Spleen (tissue), 11 donors: ENCODE measurements around the gene NAA16. TPM values are rescaled to one million over a fixed set of nuclear protein-coding genes. Genes with fewer than 3 reads are reported as not detected.
A peak's percentile ranks its signal among the peaks of the same experiment; 100 is the strongest.
"Not testable (repeated sequence)": the region's sequence is repeated elsewhere in the genome, so short reads cannot be mapped to it uniquely, and the experiment has no call there.

Experiments
- DNase-seq: peaks from one replicate; pipeline ENCODE4 v3.0.0-alpha.2; 2020
- H3K27ac ChIP-seq, 8 donors: fragments of 200-600 bp; sonication (generic) in 7 of 8; 1 replicate in 4 of 8; 2 replicates in 4 of 8; pipeline versions ENCODE4 v1.5.0 to v1.8.0; 2016 to 2021; ENCODE audit warnings: inconsistent platforms in 4 of 8, mild to moderate bottlenecking in 4 of 8, moderate library complexity in 1 of 8
- H3K27me3 ChIP-seq, 7 donors: fragments of 200-600 bp; sonication (generic) in 6 of 7; replicated peaks in 1 of 7; 1 replicate in 4 of 7; 2 replicates in 3 of 7; pipeline versions ENCODE4 v1.5.0 to v1.8.0; 2016 to 2021; ENCODE audit warnings: inconsistent platforms in 3 of 7, mild to moderate bottlenecking in 1 of 7
- H3K36me3 ChIP-seq, 6 donors: fragments of 200-600 bp; sonication (generic) in 5 of 6; 1 replicate in 4 of 6; 2 replicates in 2 of 6; pipeline versions ENCODE4 v1.5.0 to v1.8.0; 2016 to 2021; ENCODE audit warnings: inconsistent platforms in 2 of 6
- H3K4me1 ChIP-seq, 6 donors: fragments of 200-600 bp; sonication (generic) in 5 of 6; 1 replicate in 3 of 6; 2 replicates in 3 of 6; pipeline versions ENCODE4 v1.5.0 to v1.8.0; 2016 to 2021; ENCODE audit warnings: inconsistent platforms in 3 of 6
- H3K4me3 ChIP-seq, 8 donors: fragments of 200-600 bp; sonication (generic) in 7 of 8; 1 replicate in 4 of 8; 2 replicates in 4 of 8; pipeline versions ENCODE4 v1.5.0 to v1.8.0; 2016 to 2021; ENCODE audit warnings: inconsistent platforms in 4 of 8, mild to moderate bottlenecking in 4 of 8, moderate library complexity in 2 of 8
- H3K9me3 ChIP-seq, 8 donors: fragments of 200-600 bp; sonication (generic) in 7 of 8; 1 replicate in 4 of 8; 2 replicates in 4 of 8; pipeline versions ENCODE4 v1.5.0 to v1.8.0; 2016 to 2021; ENCODE audit warnings: inconsistent platforms in 4 of 8
- CTCF ChIP-seq, 11 experiments: fragments of 200-600 bp in 7 of 11; fragments of 450-650 bp in 4 of 11; sonication (generic) in 4 of 11; IDR thresholded peaks in 8 of 11; conservative IDR thresholded peaks in 3 of 11; 1 replicate in 7 of 11; 2 replicates in 4 of 11; pipeline versions ENCODE4 v1.4.0 to v1.8.0; 2016 to 2021; ENCODE audit warnings: antibody characterized with exemption in 11 of 11, inconsistent platforms in 4 of 11, mild to moderate bottlenecking in 1 of 11
- POLR2A ChIP-seq, 3 donors: fragments of 450-650 bp; IDR thresholded peaks; one replicate each; pipeline ENCODE4 v1.5.1; 2017; ENCODE audit warnings: antibody characterized with exemption in 3 of 3, mild to moderate bottlenecking in 1 of 3
- POLR2AphosphoS5 ChIP-seq, 3 donors: sonication (generic); formaldehyde crosslinking; IDR thresholded peaks; one replicate each; pipeline ENCODE4 v1.5.1; 2017; ENCODE audit warnings: antibody characterized with exemption in 3 of 3
- WGBS, 5 donors: extraction: QIAGEN DNeasy Blood & Tissue Kit in 3 of 5; methylation state at CpG; one replicate each; pipeline versions ENCODE4 v1.1.5 to v1.1.7; 2013 to 2018; 5-methylcytosine and 5-hydroxymethylcytosine counted together
- intact Hi-C: fragments of 100-400 bp; cut with DNase I; formaldehyde crosslinking; loops from one replicate; pipeline ENCODE4 v1.15.0; 2023; ENCODE audit warnings: low total_unique reads
- polyA plus RNA-seq, 3 donors: library from polyadenylated mRNA; stranded (reverse); fragments of 200-250 nt; gene quantifications; one replicate each; pipeline ENCODE4 v1.2.1, GENCODE V29; 2013
- total RNA-seq, 7 donors: library from RNA; depleted of rRNA in 3 of 7; stranded (reverse); fragments of >200 nt in 3 of 7; fragmentation: NEBNext Ultra II Directional in 4 of 7; extraction: Animal tissue kit (Norgen Biotek cat#: 25700) in 4 of 7; gene quantifications; one replicate each; pipeline versions ENCODE4 v1.1.0 to v1.2.1, GENCODE V29; 2016 to 2021
- donor health status: healthy with polysubstance abuse.
- donor health status: DM: no; HTN: no; CAD: no; lungs with moderate emphysema.
- donor health status: DM: no; HTN: no; CAD: no.
- donor health status: Bipolar disorder and iron deficiency.
- donor health status: healthy.
- donor health status: DM: no; HTN: no; CAD: no.
- donor health status: DM: yes; HTN: yes; CAD: no.

Gene NAA16
- total and polyA plus RNA-seq, 10 donors, result 8.1 to 45.3 (median 26.9) TPM

DNA sequence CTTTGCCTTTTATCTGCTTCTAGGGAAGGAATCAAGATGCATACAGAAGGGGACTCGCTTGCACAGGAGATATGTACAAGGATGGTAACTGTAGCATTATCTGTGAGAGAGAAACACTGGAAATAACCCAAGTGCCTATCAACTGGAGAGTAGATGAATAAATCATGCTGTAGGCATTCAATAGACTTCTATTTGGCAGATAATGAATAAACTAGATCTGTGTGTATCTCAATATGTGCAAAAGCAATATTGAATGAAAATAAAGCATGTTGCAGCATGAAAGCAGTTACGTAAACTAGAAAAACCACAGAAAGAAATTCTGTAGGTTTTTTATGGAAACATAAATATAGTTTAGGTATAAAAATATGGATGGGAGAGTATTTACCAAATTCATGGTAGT lies 107.7 kb downstream of the NAA16 start:
- Histone ChIP-seq H3K27me3 (no peaks in the 10 kb centered on the region), H3K4me1 (no peaks in the 10 kb centered on the region), H3K36me3 (no peaks in the 10 kb centered on the region), H3K4me3 (no peak overlapping the region), H3K9me3 (no peaks in the 10 kb centered on the region), H3K27ac (no peak overlapping the region)
- 83 to 97% (median 90%) methylated on average over 2 of the region's 2 CpGs for WGBS, 5 donors
- TF ChIP-seq POLR2A (IDR thresholded peaks at IDR 0.05) (no peak), POLR2AphosphoS5 (IDR thresholded peaks at IDR 0.05) (no peak), CTCF (IDR thresholded peaks at IDR 0.05 in 8 of 11, conservative IDR thresholded peaks at IDR 0.05 in 3 of 11) (no peak)
- DNase-seq, result no peak
- intact Hi-C loops, result loop anchor here (10.0 kb wide), 1 partner anchor 236 kb away; no protein-coding TSS in a partner anchor

DNA sequence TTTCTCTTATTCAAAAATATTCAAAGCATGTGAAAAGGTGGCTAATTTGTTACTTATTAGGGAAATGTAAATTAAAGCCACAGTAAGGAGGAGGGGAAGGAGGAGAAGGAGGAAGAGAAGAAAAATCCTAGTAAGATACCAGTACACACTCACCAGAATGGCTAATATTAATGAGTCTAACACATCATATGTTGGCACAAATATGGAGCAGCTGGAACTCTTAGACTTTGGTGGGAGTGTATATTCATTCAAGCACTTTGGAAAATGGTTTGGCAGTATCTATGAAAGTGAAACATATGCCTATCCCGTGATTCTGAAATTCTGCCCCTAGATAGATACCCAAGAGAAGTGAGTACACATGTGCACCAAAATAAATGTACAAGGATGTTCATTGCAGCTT lies 108.1 kb downstream of the NAA16 start:
- H3K27ac ChIP-seq, result no peak overlapping the region
- TF ChIP-seq POLR2A (IDR thresholded peaks at IDR 0.05) (no peak), POLR2AphosphoS5 (IDR thresholded peaks at IDR 0.05) (no peak), CTCF (IDR thresholded peaks at IDR 0.05 in 8 of 11, conservative IDR thresholded peaks at IDR 0.05 in 3 of 11) (no peak)
- no peaks in the 10 kb centered on the region for H3K9me3 ChIP-seq
- WGBS, 5 donors, result 56 to 81% (median 69%) methylated on average over 1 of the region's 1 CpG
- no peaks in the 10 kb centered on the region for H3K36me3 ChIP-seq
- DNase-seq, result no peak
- H3K4me3 ChIP-seq, result no peak overlapping the region
- intact Hi-C loops, result loop anchor here (10.0 kb wide), 1 partner anchor 236 kb away; no protein-coding TSS in a partner anchor
- no peaks in the 10 kb centered on the region for H3K27me3 ChIP-seq
- H3K4me1 ChIP-seq, result no peaks in the 10 kb centered on the region

DNA sequence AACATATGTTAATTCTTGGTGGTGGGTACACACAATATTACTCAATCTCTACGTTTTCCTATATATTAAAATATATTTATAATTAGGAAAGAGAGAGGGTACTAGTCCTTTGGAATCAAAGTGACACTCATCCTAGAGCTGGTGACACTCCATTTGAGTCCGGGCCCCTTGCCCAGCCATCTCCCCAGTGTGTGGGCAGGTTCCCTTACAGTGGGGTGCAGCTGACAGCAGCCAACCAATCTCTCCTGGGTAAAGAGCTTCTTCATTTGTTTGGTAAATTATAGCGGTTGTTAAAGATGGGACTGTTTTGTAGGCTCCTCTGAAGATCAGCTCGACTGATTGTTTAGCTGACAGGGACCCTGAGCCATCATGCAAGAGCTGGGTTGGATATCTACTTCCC lies 109.1 kb downstream of the NAA16 start:
- TF ChIP-seq CTCF (IDR thresholded peaks at IDR 0.05 in 8 of 11, conservative IDR thresholded peaks at IDR 0.05 in 3 of 11), result no peak
- no peak for TF ChIP-seq POLR2AphosphoS5 (IDR thresholded peaks at IDR 0.05)
- TF ChIP-seq POLR2A (IDR thresholded peaks at IDR 0.05), result no peak
- intact Hi-C loops, result no loop called here

DNA sequence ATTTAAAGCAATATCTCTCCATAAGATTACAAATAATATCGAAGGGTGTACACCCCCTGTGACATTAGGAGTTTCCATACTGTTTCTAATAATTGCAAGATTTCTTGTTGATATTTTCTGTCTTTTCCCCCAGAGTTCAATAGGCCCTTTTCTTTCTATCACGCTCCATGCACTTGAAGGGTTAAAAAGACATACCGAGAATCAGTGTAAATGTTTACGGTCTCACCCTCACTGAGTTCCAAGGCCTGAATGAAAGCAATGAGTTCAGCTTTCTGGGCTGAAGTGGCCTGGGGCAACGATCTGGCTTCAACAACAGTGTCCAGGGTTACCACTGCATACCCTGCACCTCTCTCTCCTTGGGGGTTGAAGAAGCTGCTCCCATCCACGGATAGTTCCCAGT lies 110.3 kb downstream of the NAA16 start:
- H3K9me3 ChIP-seq, intact Hi-C loops, H3K4me3 ChIP-seq, H3K36me3 ChIP-seq, H3K27me3 ChIP-seq, H3K4me1 ChIP-seq, DNase-seq, H3K27ac ChIP-seq: not testable (repeated sequence)
- 82 to 86% (median 86%) methylated on average over 6 of the region's 6 CpGs for WGBS, 5 donors

More for the DNA sequence above, 109.1 kb downstream of the NAA16 start:
- no peaks in the 10 kb centered on the region for H3K9me3 ChIP-seq
- no peak for DNase-seq
- H3K27ac ChIP-seq, result no peak overlapping the region
- WGBS, 5 donors, result 79 to 89% (median 82%) methylated on average over 4 of the region's 4 CpGs
- no peaks in the 10 kb centered on the region for H3K27me3 ChIP-seq
- no peaks in the 10 kb centered on the region for H3K4me1 ChIP-seq
- H3K36me3 ChIP-seq, result no peaks in the 10 kb centered on the region
- H3K4me3 ChIP-seq, result no peak overlapping the region

GRCh38 chr13:41421983-41422382 lies 110.9 kb downstream of the NAA16 start:
- H3K36me3 ChIP-seq, H3K27me3 ChIP-seq, H3K4me3 ChIP-seq, H3K27ac ChIP-seq, H3K4me1 ChIP-seq, intact Hi-C loops, H3K9me3 ChIP-seq: not testable (repeated sequence)
- 82 to 92% (median 88%) methylated on average over 7 of the region's 7 CpGs for WGBS, 5 donors
- DNase-seq, result peak; percentile 53

- H3K4me3 ChIP-seq, H3K9me3 ChIP-seq, intact Hi-C loops, DNase-seq, H3K27ac ChIP-seq, H3K36me3 ChIP-seq: not testable (repeated sequence)
- WGBS, 5 donors, result 83 to 93% (median 88%) methylated on average over 12 to 13 of the region's 13 CpGs
- peaks cover 0 to 12% (median 0%) of the 10 kb centered on the region in 6 donors for H3K4me1 ChIP-seq
- peaks cover 0 to 19% (median 0%) of the 10 kb centered on the region in 7 donors for H3K27me3 ChIP-seq
These were observed 112.2 kb downstream of the NAA16 start for GRCh38 chr13:41423259-41423658.

- WGBS, 5 donors, result 94 to 98% (median 95%) methylated on average over 6 of the region's 6 CpGs
- DNase-seq, H3K36me3 ChIP-seq, H3K4me3 ChIP-seq, H3K9me3 ChIP-seq, intact Hi-C loops, H3K27ac ChIP-seq: not testable (repeated sequence)
- Histone ChIP-seq H3K27me3 (peaks cover 0 to 23% (median 0%) of the 10 kb centered on the region in 7 donors), H3K4me1 (peaks cover 0 to 12% (median 0%) of the 10 kb centered on the region in 6 donors)
These were observed 113.6 kb downstream of the NAA16 start for GRCh38 chr13:41424675-41425074.
